Hepatocyte (in vitro differentiated cells): ENCODE measurements around the gene GNPTG. TPM values are rescaled to one million over a fixed set of nuclear protein-coding genes. Genes with fewer than 3 reads are reported as not detected.
A peak's percentile ranks its signal among the peaks of the same experiment; 100 is the strongest.

Experiments used
- DNase-seq: peaks from one replicate; pipeline ENCODE4 v3.0.0-alpha.2; 2016; ENCODE audit warnings: low spot score
- H2AFZ ChIP-seq: fragments of 200-600 bp; sonication (generic); 2 replicates; pipeline ENCODE4 v1.6.0; 2016; ENCODE audit warnings: antibody characterized with exemption, mild to moderate bottlenecking
- H3K27ac ChIP-seq: fragments of 200-600 bp; sonication (generic); 2 replicates; pipeline ENCODE4 v1.5.1; 2016; ENCODE audit warnings: mild to moderate bottlenecking
- H3K27me3 ChIP-seq: fragments of 200-600 bp; sonication (generic); 2 replicates; pipeline ENCODE4 v1.6.1; 2016
- H3K36me3 ChIP-seq: fragments of 200-600 bp; sonication (generic); replicated peaks from 2 replicates; pipeline ENCODE4 v1.5.1; 2016; ENCODE audit warnings: low read depth; ENCODE audit not compliant: insufficient read depth
- H3K4me1 ChIP-seq: fragments of 200-600 bp; sonication (generic); 2 replicates; pipeline ENCODE4 v1.5.1; 2016; ENCODE audit warnings: mild to moderate bottlenecking, moderate library complexity; ENCODE audit not compliant: insufficient read depth
- H3K4me2 ChIP-seq: fragments of 200-600 bp; sonication (generic); 2 replicates; pipeline ENCODE4 v1.6.0; 2016
- H3K4me3 ChIP-seq: fragments of 200-600 bp; sonication (generic); 2 replicates; pipeline ENCODE4 v1.5.1; 2016; ENCODE audit warnings: mild to moderate bottlenecking
- H3K79me2 ChIP-seq: fragments of 200-600 bp; sonication (generic); 2 replicates; pipeline ENCODE4 v1.6.0; 2017; ENCODE audit warnings: mild to moderate bottlenecking
- H3K9me2 ChIP-seq: fragments of 200-600 bp; sonication (generic); replicated peaks from 2 replicates; pipeline ENCODE4 v1.6.0; 2017; ENCODE audit warnings: mild to moderate bottlenecking; ENCODE audit not compliant: insufficient read depth
- H3K9me3 ChIP-seq: fragments of 200-600 bp; sonication (generic); 2 replicates; pipeline ENCODE4 v1.5.1; 2016; ENCODE audit warnings: low read depth, mild to moderate bottlenecking
- H4K20me1 ChIP-seq: fragments of 200-600 bp; sonication (generic); 2 replicates; pipeline ENCODE4 v1.6.0; 2016; ENCODE audit warnings: mild to moderate bottlenecking; ENCODE audit not compliant: insufficient read depth, poor library complexity, severe bottlenecking
- CTCF ChIP-seq: fragments of 200-600 bp; sonication (generic); IDR thresholded peaks from 2 replicates; pipeline ENCODE4 v1.5.1; 2016; ENCODE audit warnings: antibody characterized with exemption, mild to moderate bottlenecking; ENCODE audit not compliant: poor library complexity
- EZH2 ChIP-seq: fragments of 200-600 bp; sonication (generic); IDR thresholded peaks from 2 replicates; pipeline ENCODE4 v1.6.1; 2016; ENCODE audit warnings: antibody characterized with exemption, mild to moderate bottlenecking, borderline replicate concordance
- EZH2phosphoT487 ChIP-seq: fragments of 200-600 bp; sonication (generic); IDR thresholded peaks from one replicate; pipeline ENCODE4 v1.6.1; 2018; ENCODE audit warnings: antibody characterized with exemption, mild to moderate bottlenecking, low read depth, moderate library complexity; ENCODE audit not compliant: unreplicated experiment, severe bottlenecking
- WGBS: methylation state at CpG from one replicate; pipeline ENCODE4 v1.1.6; 2016; ENCODE audit warnings: low lambda C conversion rate; ENCODE audit errors: missing lambda C conversion rate; 5-methylcytosine and 5-hydroxymethylcytosine counted together
- polyA plus RNA-seq: library from polyadenylated mRNA; unstranded; fragments of >200 nt; fragmentation: Nextera tagmentation; extraction: Ambion mirVana; gene quantifications from 2 replicates; pipeline ENCODE4 v1.2.1, GENCODE V29; 2016
- total RNA-seq: library from RNA; depleted of rRNA; stranded (reverse); fragments of >200 nt; gene quantifications from 2 replicates; pipeline ENCODE4 v1.2.3, GENCODE V29; 2014

The GNPTG gene
- total and polyA plus RNA-seq, 2 experiments from 2014 or later = 76.6 to 133 TPM

GRCh38 chr16:1379304-1380076 lies 27.8 kb downstream of the GNPTG start:
- Histone ChIP-seq H3K27me3 (no peaks in the 10 kb centered on the region), H3K4me1 (peaks cover 7% of the 10 kb centered on the region), H3K9me2 (no peaks in the 10 kb centered on the region), H3K9me3 (no peaks in the 10 kb centered on the region), H3K27ac (peak overlapping the region; percentile 72), H3K36me3 (no peaks in the 10 kb centered on the region), H3K4me2 (peak overlapping the region; percentile 100), H3K4me3 (peak overlapping the region; percentile 64), H4K20me1 (peaks cover 20% of the 10 kb centered on the region), H2AFZ (peak overlapping the region; percentile 40), H3K79me2 (no peaks in the 10 kb centered on the region)
- TF ChIP-seq CTCF (peak; percentile 11), EZH2 (no peak), EZH2phosphoT487 (no peak)
- 1% methylated on average over 50 of the region's 95 CpGs for WGBS
- DNase-seq = peak; percentile 91

GRCh38 chr16:1380195-1380594 lies 28.5 kb downstream of the GNPTG start:
- peaks cover 20% of the 10 kb centered on the region for H4K20me1 ChIP-seq
- peaks cover 7% of the 10 kb centered on the region for H3K4me1 ChIP-seq
- H3K27me3 ChIP-seq = no peaks in the 10 kb centered on the region
- H3K36me3 ChIP-seq = no peaks in the 10 kb centered on the region
- no peaks in the 10 kb centered on the region for H3K9me2 ChIP-seq
- H3K27ac ChIP-seq = no peak overlapping the region
- no peaks in the 10 kb centered on the region for H3K9me3 ChIP-seq
- no peaks in the 10 kb centered on the region for H3K79me2 ChIP-seq
- no peak for TF ChIP-seq CTCF
- no peak for TF ChIP-seq EZH2
- no peak for TF ChIP-seq EZH2phosphoT487
- 76% methylated on average over 10 of the region's 10 CpGs for WGBS
- DNase-seq = no peak
- H3K4me3 ChIP-seq = peak overlapping the region; percentile 64
- H3K4me2 ChIP-seq = peak overlapping the region; percentile 100
- peak overlapping the region; percentile 40 for H2AFZ ChIP-seq

GRCh38 chr16:1381612-1382406 lies 30.1 kb downstream of the GNPTG start:
- H3K79me2 ChIP-seq = no peaks in the 10 kb centered on the region
- no peaks in the 10 kb centered on the region for H3K9me3 ChIP-seq
- no peak overlapping the region for H3K4me2 ChIP-seq
- DNase-seq = no peak
- no peak overlapping the region for H3K4me3 ChIP-seq
- WGBS = 99% methylated on average over 9 of the region's 9 CpGs
- peaks cover 20% of the 10 kb centered on the region for H4K20me1 ChIP-seq
- no peak overlapping the region for H2AFZ ChIP-seq
- no peaks in the 10 kb centered on the region for H3K36me3 ChIP-seq
- peaks cover 7% of the 10 kb centered on the region for H3K4me1 ChIP-seq
- TF ChIP-seq EZH2 (no peak), EZH2phosphoT487 (no peak), CTCF (no peak)
- H3K9me2 ChIP-seq = no peaks in the 10 kb centered on the region
- H3K27me3 ChIP-seq = no peaks in the 10 kb centered on the region
- no peak overlapping the region for H3K27ac ChIP-seq
